Measurements from ENCODE around the gene CLIP2.
"Not testable (repeated sequence)": the region's sequence is repeated elsewhere in the genome, so short reads cannot be mapped to it uniquely, and the experiment has no call there.

Gene CLIP2

GRCh38 chr7:74403521-74404387 lies 114.5 kb downstream of the CLIP2 start:
- no peak for DNase-seq (ENCODE audit: low read depth)

DNA sequence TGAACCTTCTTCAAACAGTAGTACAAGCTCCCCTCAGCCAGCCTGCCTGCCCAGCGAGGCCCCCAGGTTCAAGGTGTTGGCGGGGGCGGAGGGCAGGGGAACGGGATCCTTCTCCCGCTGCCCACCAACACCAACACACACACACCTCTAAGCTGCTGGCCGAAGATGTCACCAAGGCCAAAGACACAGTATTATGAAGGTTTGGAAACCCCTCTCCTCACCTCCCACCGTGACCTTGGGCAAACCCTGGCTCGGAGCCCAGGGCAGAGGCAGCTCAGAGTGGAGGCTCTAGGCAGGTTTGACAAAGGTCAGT lies 115.1 kb downstream of the CLIP2 start:
- no peak for DNase-seq (ENCODE audit: low read depth)

DNA sequence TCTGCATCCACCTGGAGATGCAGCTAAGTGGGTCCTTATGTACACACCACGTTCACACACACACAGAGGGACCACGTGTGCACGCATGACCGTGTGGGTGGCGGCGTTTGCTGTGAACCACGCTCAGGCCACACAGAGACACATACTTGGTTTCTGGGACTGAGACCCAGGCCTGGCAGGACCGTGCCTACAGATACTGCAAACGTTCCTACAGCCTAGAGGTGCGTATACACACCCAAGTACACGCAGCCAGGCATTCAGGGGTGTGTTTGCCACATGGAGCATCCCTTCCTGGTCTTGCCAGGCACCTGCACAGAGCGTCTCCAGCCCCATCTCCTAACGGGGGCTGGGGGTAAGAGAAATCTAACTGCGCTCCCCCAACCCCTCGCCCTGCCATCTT lies 115.5 kb downstream of the CLIP2 start:
- no peak for DNase-seq (ENCODE audit: low read depth)

- no peak for DNase-seq (ENCODE audit: low read depth)
Measured at GRCh38 chr7:74405191-74405898, 116.1 kb downstream of the CLIP2 start.

DNA sequence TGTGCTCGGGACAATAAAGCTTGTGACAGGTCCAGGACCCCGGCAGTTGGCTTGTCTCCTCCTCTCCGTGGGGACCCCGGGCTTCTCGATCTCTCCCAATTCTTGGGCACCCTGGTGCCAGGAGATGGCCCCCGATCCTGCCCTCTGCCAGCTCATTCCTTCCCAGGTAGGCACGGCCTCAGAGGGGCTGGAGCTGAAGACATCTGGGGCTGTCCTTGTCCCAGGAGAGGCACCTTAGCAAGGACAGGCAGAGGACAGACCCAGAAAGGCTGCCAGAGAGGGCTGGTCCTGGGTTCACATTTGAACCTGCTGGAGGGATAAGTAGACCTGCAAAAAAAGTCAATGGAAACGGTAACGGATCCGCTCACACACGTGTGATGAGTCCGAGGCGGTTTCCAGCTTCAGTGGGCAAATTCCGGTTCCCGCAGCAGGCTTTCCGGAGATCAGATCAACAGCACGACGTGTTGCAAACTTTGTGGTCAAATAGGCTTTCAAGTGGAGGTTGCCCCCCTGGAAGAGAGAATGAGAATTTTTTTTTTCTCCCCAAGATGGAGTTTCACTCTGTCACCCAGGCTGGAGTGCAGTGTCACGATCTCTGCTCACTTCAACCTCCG lies 116.8 kb downstream of the CLIP2 start:
- no peak for DNase-seq (ENCODE audit: low read depth)

GRCh38 chr7:74407958-74408357 lies 118.8 kb downstream of the CLIP2 start:
- no peak for DNase-seq (ENCODE audit: low read depth)

GRCh38 chr7:74409571-74409970 lies 120.4 kb downstream of the CLIP2 start:
- DNase-seq (ENCODE audit: low read depth) = no peak

- DNase-seq (ENCODE audit: low read depth) = no peak
Measured at GRCh38 chr7:74410772-74411171, 121.6 kb downstream of the CLIP2 start.

DNA sequence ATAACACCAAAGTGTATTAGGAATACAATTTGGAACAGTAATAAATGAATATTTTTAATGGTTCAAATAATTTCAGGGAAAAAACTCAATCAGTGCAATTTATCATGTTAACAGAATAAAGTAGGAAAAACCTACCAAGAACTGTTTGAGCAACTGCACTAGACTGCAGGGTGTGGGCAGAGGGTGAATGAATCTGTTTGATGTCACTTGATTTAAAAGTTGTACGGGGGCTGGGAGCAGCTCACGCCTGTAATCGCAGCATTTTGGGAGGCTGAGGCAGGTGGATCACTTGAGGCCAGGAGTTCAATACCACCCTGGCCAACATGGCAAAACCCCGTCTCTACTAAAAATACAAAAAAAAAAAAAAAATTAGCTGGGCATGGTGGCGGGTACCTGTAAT lies 122.4 kb downstream of the CLIP2 start:
- DNase-seq (ENCODE audit: low read depth) = not testable (repeated sequence)

DNA sequence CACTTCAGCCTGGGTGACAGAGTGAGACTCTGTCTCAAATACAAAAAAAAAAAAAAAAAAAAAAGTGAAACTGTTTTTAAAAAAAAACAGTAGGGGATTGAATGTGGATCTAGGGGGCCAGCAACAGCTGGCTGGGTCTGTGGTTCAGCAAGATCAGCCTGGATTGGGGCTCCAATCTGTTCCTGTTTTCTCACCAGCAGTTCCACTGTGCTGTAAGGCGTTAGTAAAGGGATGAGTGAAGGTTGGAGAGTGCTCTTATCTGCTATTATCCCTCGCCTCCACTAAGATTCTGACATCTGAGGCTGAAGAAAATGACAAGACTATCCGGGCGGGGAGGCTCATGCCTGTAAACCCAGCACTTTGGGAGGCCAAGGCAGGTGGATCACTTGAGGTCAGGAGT lies 122.8 kb downstream of the CLIP2 start:
- no peak for DNase-seq (ENCODE audit: low read depth)

DNA sequence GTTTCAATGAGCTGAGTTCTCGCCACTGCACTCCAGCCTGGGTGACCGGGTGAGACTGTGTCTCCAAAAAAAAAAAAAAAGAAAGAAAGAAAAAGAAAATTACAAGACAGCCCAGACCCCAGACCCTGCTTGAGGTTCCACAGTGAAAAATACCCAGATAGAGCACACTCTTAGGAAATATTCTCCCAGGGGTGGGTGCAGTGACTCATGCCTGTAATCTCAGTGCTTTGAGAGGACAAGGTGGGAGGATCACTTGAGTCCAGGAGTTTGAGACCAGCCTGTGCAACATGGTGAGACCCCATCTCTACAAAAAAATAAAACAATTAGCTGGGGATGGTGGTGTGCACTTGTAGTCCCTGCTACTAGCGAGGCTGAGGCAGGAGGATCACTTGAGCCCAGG lies 123.4 kb downstream of the CLIP2 start:
- DNase-seq (ENCODE audit: low read depth) = no peak

DNA sequence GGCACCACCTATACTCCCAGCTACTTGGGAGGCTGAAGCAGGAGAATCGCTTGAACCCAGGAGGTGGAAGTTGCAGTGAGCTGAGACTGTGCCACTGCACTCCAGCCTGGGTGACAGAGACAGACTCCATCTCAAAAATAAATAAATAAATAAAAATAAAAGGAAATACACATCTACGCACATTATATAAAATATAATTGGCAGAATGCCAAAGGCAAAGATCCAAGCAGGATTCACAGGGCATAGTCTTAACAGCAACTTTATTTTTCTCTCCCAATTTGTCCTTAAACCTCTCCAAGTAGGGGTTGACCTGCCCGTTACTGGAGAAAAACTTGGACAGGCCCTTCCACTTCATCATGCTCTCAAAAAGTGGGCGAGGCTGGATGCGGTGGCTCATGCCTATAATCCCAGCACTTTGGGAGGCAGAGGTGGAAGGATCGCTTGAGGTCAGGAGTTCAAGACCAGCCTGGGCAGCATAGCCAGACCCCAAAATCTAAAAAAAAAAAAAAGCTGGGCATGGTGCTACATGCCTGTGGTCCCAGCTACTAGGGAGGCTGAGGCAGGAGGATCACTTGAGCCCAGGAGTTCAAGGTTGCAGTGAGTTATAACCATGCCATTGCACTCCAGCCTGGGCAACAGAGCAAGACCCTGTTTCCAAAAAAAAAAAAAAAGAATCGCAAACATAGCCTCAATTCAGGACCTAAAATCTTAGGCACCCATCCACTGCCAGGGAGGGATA lies 125.6 kb downstream of the CLIP2 start:
- DNase-seq (ENCODE audit: low read depth) = not testable (repeated sequence)

GRCh38 chr7:74417419-74417971 lies 128.3 kb downstream of the CLIP2 start:
- peak; percentile 27 for DNase-seq (ENCODE audit: low read depth)

DNA sequence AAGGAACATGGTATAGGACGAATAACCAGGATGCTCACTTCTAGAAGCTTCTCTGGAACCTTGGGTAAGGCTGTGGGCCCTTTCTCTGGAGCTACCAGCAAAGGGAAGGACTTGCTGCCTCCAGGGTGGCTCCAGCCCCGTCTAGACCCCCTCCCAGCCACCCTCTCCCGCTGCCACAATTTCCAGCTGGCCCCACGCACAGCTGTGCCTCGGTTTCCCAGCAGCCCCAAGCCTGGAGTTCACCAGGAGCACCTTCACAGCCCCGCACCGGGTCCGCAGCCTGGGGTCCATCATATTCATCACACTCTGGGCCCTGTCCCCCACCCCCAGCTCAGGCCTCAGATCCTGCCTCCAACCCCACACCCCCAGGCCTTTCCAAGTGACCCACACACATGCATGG lies 128.9 kb downstream of the CLIP2 start:
- DNase-seq (ENCODE audit: low read depth) = no peak

DNA sequence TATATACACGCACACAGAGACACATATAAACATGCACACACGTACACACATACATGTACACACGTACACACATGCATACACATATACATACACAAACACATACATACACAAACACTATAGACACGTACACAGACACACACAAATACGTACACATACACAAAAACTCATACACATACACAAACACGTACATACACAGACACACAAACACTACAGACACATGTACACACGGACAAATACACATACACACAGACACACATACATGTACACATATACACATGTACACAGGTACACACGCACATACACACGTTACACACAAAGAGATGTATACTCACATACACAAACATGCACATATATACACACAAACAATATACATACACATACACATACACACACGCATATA lies 129.3 kb downstream of the CLIP2 start:
- DNase-seq (ENCODE audit: low read depth) = no peak

- DNase-seq (ENCODE audit: low read depth) = not testable (repeated sequence)
Measured at GRCh38 chr7:74419232-74419631, 130.0 kb downstream of the CLIP2 start.

GRCh38 chr7:74420006-74420405 lies 130.8 kb downstream of the CLIP2 start:
- no peak for DNase-seq (ENCODE audit: low read depth)

GRCh38 chr7:74424291-74424880 lies 135.2 kb downstream of the CLIP2 start:
- DNase-seq (ENCODE audit: low read depth) = no peak

GRCh38 chr7:74428023-74428422 lies 138.8 kb downstream of the CLIP2 start:
- no peak for DNase-seq (ENCODE audit: low read depth)

DNA sequence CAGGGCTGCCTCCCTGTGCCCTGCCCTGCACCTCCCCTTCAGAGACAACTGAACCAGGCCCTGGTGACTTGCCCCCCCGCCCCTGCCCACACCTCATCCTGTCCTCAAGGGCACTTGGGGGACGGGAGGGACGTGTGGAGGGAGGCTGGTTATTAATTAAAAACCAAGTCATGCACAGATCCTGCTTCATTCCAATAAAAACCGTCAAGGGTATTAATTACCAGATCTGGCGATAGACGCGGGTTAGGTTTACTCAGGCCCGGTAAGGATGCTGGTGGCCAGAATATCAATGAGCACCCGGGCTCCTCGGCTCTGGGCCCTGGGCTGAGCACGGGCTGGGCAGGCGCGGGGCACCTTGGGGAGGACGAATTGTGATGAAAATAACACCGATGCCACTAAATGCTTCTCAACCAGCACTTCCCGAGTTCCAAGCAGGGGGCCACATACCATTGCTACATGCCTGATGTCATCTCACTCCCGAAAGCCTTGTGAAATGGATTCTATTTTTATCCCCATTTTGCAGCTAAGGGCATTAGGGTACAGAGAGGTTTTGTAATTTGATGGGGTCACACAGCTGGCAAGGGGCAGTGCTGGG lies 140.0 kb downstream of the CLIP2 start:
- DNase-seq (ENCODE audit: low read depth) = no peak

DNA sequence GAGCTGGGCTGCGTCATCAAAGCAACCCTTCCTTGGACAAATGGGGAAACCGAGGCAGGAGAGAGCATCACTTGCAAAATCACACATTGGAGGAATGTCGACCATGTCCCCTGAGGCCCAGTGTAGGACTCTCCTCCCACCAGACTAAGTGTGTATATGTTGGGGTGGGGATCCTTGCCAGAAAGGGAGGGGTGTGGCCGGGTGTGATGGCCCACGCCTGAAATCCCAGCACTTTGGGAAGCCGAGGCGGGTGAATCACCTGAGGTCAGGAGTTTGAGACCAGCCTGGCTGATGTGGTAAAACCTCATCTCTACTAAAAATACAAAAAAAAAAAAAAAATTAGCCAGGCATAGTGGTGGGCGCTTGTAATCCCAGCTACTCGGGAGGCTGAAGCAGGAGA lies 141.2 kb downstream of the CLIP2 start:
- not testable (repeated sequence) for DNase-seq (ENCODE audit: low read depth)

All from activated T-helper 1 cell treated with Interleukin-2 at 50 U/mL for 16 hours (primary cell).